Esophagus (tissue), 2 donors: ENCODE data around the gene PAK5. TPM values are rescaled to one million over a fixed set of nuclear protein-coding genes. Genes with fewer than 3 reads are reported as not detected.
"Not testable (repeated sequence)": the region's sequence is repeated elsewhere in the genome, so short reads cannot be mapped to it uniquely, and the experiment has no call there.

Experiments
- H3K27ac ChIP-seq, 2 donors: one replicate each; pipeline ENCODE4 v1.5.1; 2013; ENCODE audit warnings: low read depth in 2 of 2, mild to moderate bottlenecking in 2 of 2, inconsistent platforms in 1 of 2, low read length in 1 of 2, moderate library complexity in 1 of 2
- H3K27me3 ChIP-seq, 2 donors: one replicate each; pipeline ENCODE4 v1.6.1; 2013; ENCODE audit warnings: low read length in 2 of 2, control low read depth in 1 of 2, mild to moderate bottlenecking in 1 of 2; ENCODE audit not compliant: insufficient read depth in 2 of 2, control insufficient read depth in 1 of 2
- H3K36me3 ChIP-seq, 2 donors: one replicate each; pipeline ENCODE4 v1.6.1; 2013; ENCODE audit warnings: low read length in 1 of 2; ENCODE audit not compliant: control insufficient read depth in 2 of 2, insufficient read depth in 2 of 2
- H3K4me1 ChIP-seq, 2 donors: one replicate each; pipeline ENCODE4 v1.6.1; 2013; ENCODE audit warnings: low read length in 1 of 2; ENCODE audit not compliant: control insufficient read depth in 2 of 2, insufficient read depth in 2 of 2
- H3K4me3 ChIP-seq, 2 donors: one replicate each; pipeline ENCODE4 v1.5.1; 2013; ENCODE audit warnings: low read length in 2 of 2, mild to moderate bottlenecking in 2 of 2, low read depth in 1 of 2, moderate library complexity in 1 of 2
- H3K9me3 ChIP-seq, 2 donors: one replicate each; pipeline ENCODE4 v1.6.1; 2013; ENCODE audit warnings: mild to moderate bottlenecking in 2 of 2, low read depth in 1 of 2, low read length in 1 of 2, moderate library complexity in 1 of 2; ENCODE audit not compliant: control insufficient read depth in 2 of 2, insufficient read depth in 1 of 2
- WGBS, 2 donors: extraction: QIAGEN DNeasy Blood & Tissue Kit; methylation state at CpG; one replicate each; pipeline ENCODE4 v1.1.7; 2013; 5-methylcytosine and 5-hydroxymethylcytosine counted together
- polyA plus RNA-seq, 2 donors: library from polyadenylated mRNA; stranded (reverse); fragments of 200-250 nt; gene quantifications; one replicate each; pipeline ENCODE4 v1.2.3, GENCODE V29; 2013
- donor health status: healthy with polysubstance abuse.
- donor health status: Bipolar disorder and iron deficiency.

Gene PAK5
- polyA plus RNA-seq, 2 donors = 0.21 to 0.39 TPM

- Histone ChIP-seq H3K9me3 (no peaks in the 10 kb centered on the region), H3K4me3 (no peak overlapping the region), H3K4me1 (no peaks in the 10 kb centered on the region), H3K27ac (no peak overlapping the region), H3K36me3 (no peaks in the 10 kb centered on the region), H3K27me3 (no peaks in the 10 kb centered on the region)
These were observed 165.9 kb downstream of the PAK5 start for GRCh38 chr20:9672981-9673380.

GRCh38 chr20:9672027-9672426 is 166.8 kb downstream of the PAK5 start:
- Histone ChIP-seq H3K36me3 (no peaks in the 10 kb centered on the region), H3K27ac (no peak overlapping the region), H3K27me3 (no peaks in the 10 kb centered on the region), H3K9me3 (no peaks in the 10 kb centered on the region), H3K4me3 (no peak overlapping the region), H3K4me1 (no peaks in the 10 kb centered on the region)
- 78 to 86% methylated on average over 2 of the region's 2 CpGs for WGBS, 2 donors

GRCh38 chr20:9668381-9668780 is 170.5 kb downstream of the PAK5 start:
- Histone ChIP-seq H3K27ac (no peak overlapping the region), H3K27me3 (no peaks in the 10 kb centered on the region), H3K36me3 (no peaks in the 10 kb centered on the region), H3K4me1 (no peaks in the 10 kb centered on the region), H3K4me3 (no peak overlapping the region), H3K9me3 (no peaks in the 10 kb centered on the region)
- 68 to 70% methylated on average over 4 of the region's 4 CpGs for WGBS, 2 donors

- no peaks in the 10 kb centered on the region for H3K27me3 ChIP-seq
- H3K27ac ChIP-seq = no peak overlapping the region
- no peaks in the 10 kb centered on the region for H3K4me1 ChIP-seq
- H3K4me3 ChIP-seq = no peak overlapping the region
- WGBS, 2 donors = 79 to 82% methylated on average over 3 of the region's 3 CpGs
- no peaks in the 10 kb centered on the region for H3K36me3 ChIP-seq
- H3K9me3 ChIP-seq = no peaks in the 10 kb centered on the region
These were observed 175.5 kb downstream of the PAK5 start for GRCh38 chr20:9663423-9663822.

- Histone ChIP-seq H3K27me3 (no peaks in the 10 kb centered on the region), H3K4me1 (no peaks in the 10 kb centered on the region), H3K36me3 (no peaks in the 10 kb centered on the region), H3K27ac (no peak overlapping the region), H3K9me3 (no peaks in the 10 kb centered on the region), H3K4me3 (no peak overlapping the region)
- WGBS, 2 donors = 43 to 53% methylated on average over 8 of the region's 8 CpGs
These were observed 178.5 kb downstream of the PAK5 start for GRCh38 chr20:9660236-9660868.

GRCh38 chr20:9647741-9648140 is 191.1 kb downstream of the PAK5 start:
- H3K36me3 ChIP-seq = no peaks in the 10 kb centered on the region
- H3K27ac ChIP-seq = no peak overlapping the region
- H3K4me1 ChIP-seq = no peaks in the 10 kb centered on the region
- no peaks in the 10 kb centered on the region for H3K27me3 ChIP-seq
- whole genome bisulfite sequencing, 2 donors = 91 to 94% methylated on average over 2 of the region's 2 CpGs
- no peak overlapping the region for H3K4me3 ChIP-seq
- no peaks in the 10 kb centered on the region for H3K9me3 ChIP-seq

GRCh38 chr20:9646375-9646774 is 192.5 kb downstream of the PAK5 start:
- no peak overlapping the region for H3K4me3 ChIP-seq
- no peaks in the 10 kb centered on the region for H3K36me3 ChIP-seq
- H3K27me3 ChIP-seq = no peaks in the 10 kb centered on the region
- no peaks in the 10 kb centered on the region for H3K4me1 ChIP-seq
- no peak overlapping the region for H3K27ac ChIP-seq
- H3K9me3 ChIP-seq = no peaks in the 10 kb centered on the region
- 79 to 82% methylated on average over 3 of the region's 3 CpGs for WGBS, 2 donors

- no peaks in the 10 kb centered on the region for H3K9me3 ChIP-seq
These were observed 196.0 kb downstream of the PAK5 start for GRCh38 chr20:9642882-9643281.

GRCh38 chr20:9641499-9642000 is 197.3 kb downstream of the PAK5 start:
- not testable (repeated sequence) for H3K27ac ChIP-seq, H3K36me3 ChIP-seq, H3K27me3 ChIP-seq, H3K4me1 ChIP-seq, H3K9me3 ChIP-seq, H3K4me3 ChIP-seq
- 93 to 94% methylated on average over 13 to 24 of the region's 26 CpGs for WGBS, 2 donors

More at GRCh38 chr20:9642882-9643281, 196.0 kb downstream of the PAK5 start:
- H3K27me3 ChIP-seq = no peaks in the 10 kb centered on the region
- no peak overlapping the region for H3K4me3 ChIP-seq
- no peaks in the 10 kb centered on the region for H3K36me3 ChIP-seq
- no peaks in the 10 kb centered on the region for H3K4me1 ChIP-seq
- H3K27ac ChIP-seq = no peak overlapping the region

- Histone ChIP-seq H3K27ac (no peak overlapping the region), H3K9me3 (no peaks in the 10 kb centered on the region), H3K4me3 (no peak overlapping the region), H3K27me3 (no peaks in the 10 kb centered on the region), H3K4me1 (no peaks in the 10 kb centered on the region), H3K36me3 (no peaks in the 10 kb centered on the region)
- WGBS, 2 donors = 72 to 74% methylated on average over 2 of the region's 2 CpGs
These were observed 201.0 kb downstream of the PAK5 start for GRCh38 chr20:9637889-9638288.
